A673 (cell line): ENCODE data around the gene YIPF6. TPM values are rescaled to one million over a fixed set of nuclear protein-coding genes. Genes with fewer than 3 reads are reported as not detected.

Experiments
- BruUV-seq: library from RNA; stranded (reverse); fragments of 400-500 nt; replicated peaks from 2 replicates; lab custom pipeline; 2021; lab: Mats Ljungman, UMichigan
- CTCF ChIA-PET: fragments of 300-600 bp; sonication (Branson Sonifier 250); formaldehyde crosslinking; loops from one replicate; lab custom pipeline; 2022; ENCODE audit warnings: antibody characterized with exemption; lab: Charles Lee
- POLR2A ChIA-PET: fragments of 300-600 bp; sonication (Branson Sonifier 250); formaldehyde crosslinking; loops from one replicate; lab custom pipeline; 2022; ENCODE audit warnings: antibody characterized with exemption; ENCODE audit not compliant: low non-redundant PET; lab: Charles Lee
- DNase-seq: peaks from one replicate; pipeline ENCODE4 v3.0.0-alpha.2; 2015; ENCODE audit warnings: low spot score
- H3K27ac ChIP-seq: fragments of 200-600 bp; sonication (generic); 2 replicates; pipeline ENCODE4 v1.5.1; 2016; ENCODE audit warnings: mixed run types, low read depth, mild to moderate bottlenecking, mixed read lengths, antibody characterized with exemption, low read length; ENCODE audit not compliant: poor library complexity, severe bottlenecking
- H3K27me3 ChIP-seq: fragments of 200-600 bp; sonication (generic); replicated peaks from 2 replicates; pipeline ENCODE4 v1.6.1; 2017; ENCODE audit warnings: mixed run types, low read depth, mild to moderate bottlenecking, mixed read lengths, antibody characterized with exemption, low read length; ENCODE audit not compliant: insufficient read depth, poor library complexity
- H3K36me3 ChIP-seq: fragments of 200-600 bp; sonication (generic); 2 replicates; pipeline ENCODE4 v1.6.1; 2016; ENCODE audit warnings: mixed run types, mild to moderate bottlenecking, mixed read lengths, antibody characterized with exemption, low read length; ENCODE audit not compliant: insufficient read depth, poor library complexity, severe bottlenecking
- H3K4me1 ChIP-seq: fragments of 200-600 bp; sonication (generic); 2 replicates; pipeline ENCODE4 v1.6.1; 2017; ENCODE audit warnings: mixed run types, mild to moderate bottlenecking, mixed read lengths, antibody characterized with exemption, low read length; ENCODE audit not compliant: insufficient read depth, poor library complexity, severe bottlenecking
- H3K4me3 ChIP-seq: fragments of 200-600 bp; sonication (generic); 2 replicates; pipeline ENCODE4 v1.5.1; 2016; ENCODE audit warnings: low read depth, mixed run types, mild to moderate bottlenecking, mixed read lengths, low read length; ENCODE audit not compliant: poor library complexity, severe bottlenecking
- H3K9me3 ChIP-seq: fragments of 200-600 bp; sonication (generic); 2 replicates; pipeline ENCODE4 v1.6.1; 2016; ENCODE audit warnings: mixed run types, low read depth, mild to moderate bottlenecking, mixed read lengths, antibody characterized with exemption, low read length; ENCODE audit not compliant: poor library complexity, severe bottlenecking
- EZH2 ChIP-seq: fragments of 200-600 bp; sonication (generic); IDR thresholded peaks from 2 replicates; pipeline ENCODE4 v1.6.1; 2017; ENCODE audit warnings: borderline replicate concordance, low read depth, mild to moderate bottlenecking, mixed read lengths, antibody characterized with exemption, low read length; ENCODE audit not compliant: poor library complexity, severe bottlenecking
- intact Hi-C: fragments of 100-400 bp; cut with micrococcal nuclease; formaldehyde crosslinking; loops from one replicate; pipeline ENCODE4 v1.10.0; 2022; ENCODE audit not compliant: unreplicated experiment
- total RNA-seq: library from RNA; stranded (reverse); gene quantifications from 2 replicates; pipeline ENCODE4 v1.2.3, GENCODE V29; 2021
- TF ChIP-seq, protein P1 (sequence below): fragments of 300-800, 200-600 bp; sonication (generic); conservative IDR thresholded peaks from 2 replicates; pipeline ENCODE4 v1.5.1; 2017; ENCODE audit warnings: low read depth, mild to moderate bottlenecking, antibody characterized with exemption, low read length, moderate library complexity, mixed read lengths

Gene YIPF6
- total RNA-seq, 1 experiment from 2014 or later = 38.7 TPM

DNA sequence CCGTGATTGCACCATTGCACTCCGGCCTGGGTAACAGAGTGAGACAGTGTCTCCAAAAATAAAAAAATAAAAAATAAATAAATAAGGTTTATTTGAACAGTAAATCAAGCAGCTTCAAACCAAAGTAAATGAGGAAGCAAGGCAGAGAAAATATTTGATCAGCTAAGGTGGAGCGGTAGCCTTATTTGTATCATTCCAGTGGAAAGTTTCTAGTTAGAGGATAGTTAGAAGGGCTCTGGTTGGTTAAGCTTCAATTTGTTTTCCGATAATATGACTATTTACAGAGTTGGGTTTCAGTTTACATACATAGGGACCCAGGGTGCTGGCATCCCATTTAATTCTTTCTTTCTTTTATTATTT lies 43.7 kb upstream of the YIPF6 start:
- CTCF ChIA-PET = no interaction called here

DNA sequence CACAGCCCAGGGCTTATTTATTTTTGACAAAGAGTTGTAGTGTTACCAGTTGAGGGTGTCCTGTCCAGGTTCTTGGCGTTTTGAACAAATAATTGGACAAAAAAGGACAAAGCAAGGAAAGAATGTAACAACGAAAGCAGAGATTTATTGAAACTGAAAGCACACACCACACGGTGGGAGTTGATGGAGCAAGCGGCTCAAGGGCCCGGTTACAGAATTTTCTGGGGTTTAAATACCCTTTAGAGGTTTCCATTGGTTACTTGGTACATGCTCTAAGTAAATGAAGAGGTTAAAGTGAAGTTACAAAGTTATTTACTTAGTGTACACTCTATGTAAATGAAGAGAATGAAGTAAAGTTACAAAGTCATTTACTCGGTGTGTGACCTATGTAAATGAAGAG lies 37.8 kb upstream of the YIPF6 start:
- no peak for DNase-seq
- BruUV-seq = no TSS peak
- intact Hi-C loops = no loop called here
- no peaks in the 10 kb centered on the region for H3K27me3 ChIP-seq
- no peaks in the 10 kb centered on the region for H3K9me3 ChIP-seq
- H3K36me3 ChIP-seq = no peaks in the 10 kb centered on the region
- TF ChIP-seq, protein P1, sequence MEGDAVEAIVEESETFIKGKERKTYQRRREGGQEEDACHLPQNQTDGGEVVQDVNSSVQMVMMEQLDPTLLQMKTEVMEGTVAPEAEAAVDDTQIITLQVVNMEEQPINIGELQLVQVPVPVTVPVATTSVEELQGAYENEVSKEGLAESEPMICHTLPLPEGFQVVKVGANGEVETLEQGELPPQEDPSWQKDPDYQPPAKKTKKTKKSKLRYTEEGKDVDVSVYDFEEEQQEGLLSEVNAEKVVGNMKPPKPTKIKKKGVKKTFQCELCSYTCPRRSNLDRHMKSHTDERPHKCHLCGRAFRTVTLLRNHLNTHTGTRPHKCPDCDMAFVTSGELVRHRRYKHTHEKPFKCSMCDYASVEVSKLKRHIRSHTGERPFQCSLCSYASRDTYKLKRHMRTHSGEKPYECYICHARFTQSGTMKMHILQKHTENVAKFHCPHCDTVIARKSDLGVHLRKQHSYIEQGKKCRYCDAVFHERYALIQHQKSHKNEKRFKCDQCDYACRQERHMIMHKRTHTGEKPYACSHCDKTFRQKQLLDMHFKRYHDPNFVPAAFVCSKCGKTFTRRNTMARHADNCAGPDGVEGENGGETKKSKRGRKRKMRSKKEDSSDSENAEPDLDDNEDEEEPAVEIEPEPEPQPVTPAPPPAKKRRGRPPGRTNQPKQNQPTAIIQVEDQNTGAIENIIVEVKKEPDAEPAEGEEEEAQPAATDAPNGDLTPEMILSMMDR = no peak
- no peak for TF ChIP-seq EZH2
- ChIA-PET CTCF (no interaction called here), POLR2A (no interaction called here)
- no peaks in the 10 kb centered on the region for H3K4me1 ChIP-seq
- H3K27ac ChIP-seq = no peak overlapping the region
- H3K4me3 ChIP-seq = no peak overlapping the region

More for the DNA sequence above, 43.7 kb upstream of the YIPF6 start:
- POLR2A ChIA-PET = no interaction called here
- H3K27ac ChIP-seq = no peak overlapping the region
- no TSS peak for BruUV-seq
- DNase-seq = no peak
- H3K9me3 ChIP-seq = no peaks in the 10 kb centered on the region
- no peak overlapping the region for H3K4me3 ChIP-seq
- no peaks in the 10 kb centered on the region for H3K36me3 ChIP-seq
- intact Hi-C loops = no loop called here
- TF ChIP-seq, protein P1 = no peak
- no peak for TF ChIP-seq EZH2
- H3K4me1 ChIP-seq = no peaks in the 10 kb centered on the region
- no peaks in the 10 kb centered on the region for H3K27me3 ChIP-seq

- TF ChIP-seq, protein P1 = no peak
- no peak for TF ChIP-seq EZH2
- no TSS peak for BruUV-seq
- Histone ChIP-seq H3K27ac (no peak overlapping the region), H3K4me1 (no peaks in the 10 kb centered on the region), H3K36me3 (no peaks in the 10 kb centered on the region), H3K27me3 (no peaks in the 10 kb centered on the region), H3K9me3 (no peaks in the 10 kb centered on the region), H3K4me3 (no peak overlapping the region)
- POLR2A ChIA-PET = no interaction called here
- no peak for DNase-seq
- intact Hi-C loops = no loop called here
- CTCF ChIA-PET = no interaction called here
Measured at GRCh38 chrX:68461576-68461975, 37.3 kb upstream of the YIPF6 start.
